GM23338 (cell line): ENCODE data around the gene ZNF804B. TPM values are rescaled to one million over a fixed set of nuclear protein-coding genes. Genes with fewer than 3 reads are reported as not detected.

Experiments
- ATAC-seq: fragments of 200-7000 bp; cut with Tn5 transposase; 3 replicates; pipeline ENCODE4 v1.9.1; 2020
- DNase-seq: peaks from one replicate; pipeline ENCODE4 v3.0.0-alpha.2; 2015; ENCODE audit warnings: low spot score
- H2AFZ ChIP-seq: fragments of 200-600 bp; sonication (generic); 2 replicates; pipeline ENCODE4 v1.8.0; 2016; ENCODE audit warnings: antibody characterized with exemption, mild to moderate bottlenecking, moderate library complexity
- H3F3A ChIP-seq: fragments of 200-600 bp; sonication (generic); replicated peaks from 2 replicates; pipeline ENCODE4 v1.8.0; 2017; ENCODE audit warnings: antibody characterized with exemption, mixed run types, low read depth
- H3K27ac ChIP-seq: fragments of 200-600 bp; sonication (generic); 2 replicates; pipeline ENCODE4 v1.6.1; 2016; ENCODE audit warnings: low read depth
- H3K27me3 ChIP-seq: fragments of 200-600 bp; sonication (generic); 2 replicates; pipeline ENCODE4 v1.8.0; 2016; ENCODE audit warnings: mild to moderate bottlenecking, mixed run types, moderate library complexity; ENCODE audit not compliant: insufficient read depth
- H3K36me3 ChIP-seq: fragments of 200-600 bp; sonication (generic); 2 replicates; pipeline ENCODE4 v1.8.0; 2016; ENCODE audit warnings: mild to moderate bottlenecking; ENCODE audit not compliant: insufficient read depth
- H3K4me1 ChIP-seq: fragments of 200-600 bp; sonication (generic); 2 replicates; pipeline ENCODE4 v1.8.0; 2016; ENCODE audit warnings: mild to moderate bottlenecking, moderate library complexity; ENCODE audit not compliant: insufficient read depth
- H3K4me2 ChIP-seq: fragments of 200-600 bp; sonication (generic); 2 replicates; pipeline ENCODE4 v1.7.1; 2017; ENCODE audit warnings: mixed run types
- H3K4me3 ChIP-seq: fragments of 200-600 bp; sonication (generic); 2 replicates; pipeline ENCODE4 v1.6.1; 2016; ENCODE audit warnings: mixed run types
- H3K79me2 ChIP-seq: fragments of 200-600 bp; sonication (generic); replicated peaks from 2 replicates; pipeline ENCODE4 v1.8.0; 2017; ENCODE audit warnings: mild to moderate bottlenecking; ENCODE audit not compliant: insufficient read depth
- H3K9me2 ChIP-seq: fragments of 200-600 bp; sonication (generic); 2 replicates; pipeline ENCODE4 v1.8.0; 2017; ENCODE audit not compliant: insufficient read depth
- H4K20me1 ChIP-seq: fragments of 200-600 bp; sonication (generic); replicated peaks from 2 replicates; pipeline ENCODE4 v1.8.0; 2017; ENCODE audit warnings: mild to moderate bottlenecking; ENCODE audit not compliant: insufficient read depth
- H3K27ac Mint-ChIP-seq: 2 replicates; pipeline ENCODE4 v1.8.0; 2020; ENCODE audit warnings: inconsistent platforms, mild to moderate bottlenecking, moderate library complexity, mixed read lengths
- H3K27me3 Mint-ChIP-seq: 3 replicates; pipeline ENCODE4 v1.8.0; 2022; ENCODE audit warnings: low read depth, mild to moderate bottlenecking, moderate library complexity, mixed read lengths, inconsistent platforms; ENCODE audit not compliant: insufficient read depth, poor library complexity
- H3K36me3 Mint-ChIP-seq: 3 replicates; pipeline ENCODE4 v1.8.0; 2021; ENCODE audit warnings: low read depth, mild to moderate bottlenecking, inconsistent platforms, moderate library complexity, mixed read lengths
- H3K4me1 Mint-ChIP-seq: 3 replicates; pipeline ENCODE4 v1.8.0; 2020; ENCODE audit warnings: mild to moderate bottlenecking, inconsistent platforms, mixed read lengths
- H3K4me3 Mint-ChIP-seq: 3 replicates; pipeline ENCODE4 v1.8.0; 2021; ENCODE audit warnings: moderate library complexity, mild to moderate bottlenecking, inconsistent platforms, mixed read lengths
- H3K9me3 Mint-ChIP-seq: 3 replicates; pipeline ENCODE4 v1.8.0; 2020; ENCODE audit warnings: moderate library complexity, mild to moderate bottlenecking, inconsistent platforms, mixed read lengths
- CREB1 ChIP-seq: fragments of 250-450 bp; sonication (Bioruptor Pico); IDR thresholded peaks from 2 replicates; pipeline ENCODE4 v1.5.0; 2020; ENCODE audit warnings: low read depth, mild to moderate bottlenecking, moderate library complexity
- CTCF ChIP-seq, 2 experiments: fragments of 200-600 bp in 1 of 2; sonication (generic) in 1 of 2; conservative IDR thresholded peaks; 2 replicates each; pipeline versions ENCODE4 v1.5.1 to v1.6.1; 2016 to 2017; ENCODE audit warnings: antibody characterized with exemption in 2 of 2, low read depth in 2 of 2, mild to moderate bottlenecking in 2 of 2, moderate library complexity in 1 of 2
- EZH2 ChIP-seq: fragments of 200-600 bp; sonication (generic); IDR thresholded peaks from one replicate; pipeline ENCODE4 v1.8.0; 2017; ENCODE audit warnings: antibody characterized with exemption, mild to moderate bottlenecking, low read depth; ENCODE audit not compliant: unreplicated experiment
- JUNB ChIP-seq: IDR thresholded peaks from one replicate; pipeline ENCODE4 v1.6.1; 2016; ENCODE audit warnings: antibody characterized with exemption; ENCODE audit not compliant: unreplicated experiment
- NANOG ChIP-seq: IDR thresholded peaks from 2 replicates; pipeline ENCODE4 v1.6.1; 2016; ENCODE audit warnings: antibody characterized with exemption, borderline replicate concordance
- POLR2AphosphoS5 ChIP-seq: IDR thresholded peaks from 2 replicates; pipeline ENCODE4 v1.6.1; 2016; ENCODE audit warnings: antibody characterized with exemption, low read depth
- STAT1 ChIP-seq: IDR thresholded peaks from one replicate; pipeline ENCODE4 v1.6.1; 2016; ENCODE audit warnings: antibody characterized with exemption; ENCODE audit not compliant: unreplicated experiment
- ZNF114 ChIP-seq: fragments of 250-450 bp; sonication (Bioruptor Pico); IDR thresholded peaks from 2 replicates; pipeline ENCODE4 v1.5.0; 2020; ENCODE audit warnings: mild to moderate bottlenecking, moderate library complexity
- ZNF331 ChIP-seq: fragments of 250-450 bp; sonication (Bioruptor Pico); IDR thresholded peaks from 2 replicates; pipeline ENCODE4 v1.5.0; 2020; ENCODE audit warnings: low read depth, mild to moderate bottlenecking, moderate library complexity
- ZNF462 ChIP-seq: fragments of 250-450 bp; sonication (Bioruptor Pico); IDR thresholded peaks from 2 replicates; pipeline ENCODE4 v1.5.0; 2020; ENCODE audit warnings: mild to moderate bottlenecking, moderate library complexity
- polyA plus RNA-seq: library from polyadenylated mRNA; unstranded; fragments of >200 nt; fragmentation: Nextera tagmentation; extraction: Ambion mirVana; gene quantifications from 2 replicates; pipeline ENCODE4 v1.2.1, GENCODE V29; 2016
- total RNA-seq: library from RNA; depleted of rRNA; stranded (reverse); fragments of >200 nt; shearing (Covaris generic); gene quantifications from 2 replicates; pipeline ENCODE4 v1.2.3, GENCODE V29; 2014
- TF ChIP-seq, protein P1 (sequence below): IDR thresholded peaks from one replicate; pipeline ENCODE4 v1.6.1; 2018; ENCODE audit warnings: antibody characterized with exemption; ENCODE audit not compliant: unreplicated experiment
- TF ChIP-seq, protein P2 (sequence below): IDR thresholded peaks from 2 replicates; pipeline ENCODE4 v1.6.1; 2016; ENCODE audit warnings: antibody characterized with exemption

Gene ZNF804B
- total and polyA plus RNA-seq, 2 experiments from 2014 or later = not detected

- ATAC-seq (no peak), DNase-seq (no peak)
- Mint-ChIP-seq H3K36me3 (no peaks in the 10 kb centered on the region), H3K27ac (no peak overlapping the region), H3K27me3 (peaks cover 1% of the 10 kb centered on the region), H3K9me3 (no peaks in the 10 kb centered on the region), H3K4me3 (no peak overlapping the region), H3K4me1 (peaks cover 6% of the 10 kb centered on the region)
- H3K9me2 ChIP-seq = no peaks in the 10 kb centered on the region
- H3F3A ChIP-seq = no peaks in the 10 kb centered on the region
- H3K27ac ChIP-seq = no peak overlapping the region
- H3K79me2 ChIP-seq = no peaks in the 10 kb centered on the region
- H3K36me3 ChIP-seq = no peaks in the 10 kb centered on the region
- H3K27me3 ChIP-seq = no peaks in the 10 kb centered on the region
- H4K20me1 ChIP-seq = no peaks in the 10 kb centered on the region
- no peak overlapping the region for H3K4me2 ChIP-seq
- TF ChIP-seq STAT1 (no peak), ZNF331 (CRISPR knock-in tag) (no peak), EZH2 (no peak), ZNF462 (CRISPR knock-in tag) (no peak), JUNB (no peak), CTCF (conservative IDR thresholded peaks at IDR 0.05; ENCODE audit: low read depth in 2 of 2) (no peak), POLR2AphosphoS5 (no peak), NANOG (no peak), ZNF114 (no peak), CREB1 (no peak)
- TF ChIP-seq, protein P1, sequence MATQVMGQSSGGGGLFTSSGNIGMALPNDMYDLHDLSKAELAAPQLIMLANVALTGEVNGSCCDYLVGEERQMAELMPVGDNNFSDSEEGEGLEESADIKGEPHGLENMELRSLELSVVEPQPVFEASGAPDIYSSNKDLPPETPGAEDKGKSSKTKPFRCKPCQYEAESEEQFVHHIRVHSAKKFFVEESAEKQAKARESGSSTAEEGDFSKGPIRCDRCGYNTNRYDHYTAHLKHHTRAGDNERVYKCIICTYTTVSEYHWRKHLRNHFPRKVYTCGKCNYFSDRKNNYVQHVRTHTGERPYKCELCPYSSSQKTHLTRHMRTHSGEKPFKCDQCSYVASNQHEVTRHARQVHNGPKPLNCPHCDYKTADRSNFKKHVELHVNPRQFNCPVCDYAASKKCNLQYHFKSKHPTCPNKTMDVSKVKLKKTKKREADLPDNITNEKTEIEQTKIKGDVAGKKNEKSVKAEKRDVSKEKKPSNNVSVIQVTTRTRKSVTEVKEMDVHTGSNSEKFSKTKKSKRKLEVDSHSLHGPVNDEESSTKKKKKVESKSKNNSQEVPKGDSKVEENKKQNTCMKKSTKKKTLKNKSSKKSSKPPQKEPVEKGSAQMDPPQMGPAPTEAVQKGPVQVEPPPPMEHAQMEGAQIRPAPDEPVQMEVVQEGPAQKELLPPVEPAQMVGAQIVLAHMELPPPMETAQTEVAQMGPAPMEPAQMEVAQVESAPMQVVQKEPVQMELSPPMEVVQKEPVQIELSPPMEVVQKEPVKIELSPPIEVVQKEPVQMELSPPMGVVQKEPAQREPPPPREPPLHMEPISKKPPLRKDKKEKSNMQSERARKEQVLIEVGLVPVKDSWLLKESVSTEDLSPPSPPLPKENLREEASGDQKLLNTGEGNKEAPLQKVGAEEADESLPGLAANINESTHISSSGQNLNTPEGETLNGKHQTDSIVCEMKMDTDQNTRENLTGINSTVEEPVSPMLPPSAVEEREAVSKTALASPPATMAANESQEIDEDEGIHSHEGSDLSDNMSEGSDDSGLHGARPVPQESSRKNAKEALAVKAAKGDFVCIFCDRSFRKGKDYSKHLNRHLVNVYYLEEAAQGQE = no peak
- TF ChIP-seq, protein P2, sequence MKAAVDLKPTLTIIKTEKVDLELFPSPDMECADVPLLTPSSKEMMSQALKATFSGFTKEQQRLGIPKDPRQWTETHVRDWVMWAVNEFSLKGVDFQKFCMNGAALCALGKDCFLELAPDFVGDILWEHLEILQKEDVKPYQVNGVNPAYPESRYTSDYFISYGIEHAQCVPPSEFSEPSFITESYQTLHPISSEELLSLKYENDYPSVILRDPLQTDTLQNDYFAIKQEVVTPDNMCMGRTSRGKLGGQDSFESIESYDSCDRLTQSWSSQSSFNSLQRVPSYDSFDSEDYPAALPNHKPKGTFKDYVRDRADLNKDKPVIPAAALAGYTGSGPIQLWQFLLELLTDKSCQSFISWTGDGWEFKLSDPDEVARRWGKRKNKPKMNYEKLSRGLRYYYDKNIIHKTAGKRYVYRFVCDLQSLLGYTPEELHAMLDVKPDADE = no peak
- no peak overlapping the region for H3K4me3 ChIP-seq
- H2AFZ ChIP-seq = no peak overlapping the region
- H3K4me1 ChIP-seq = no peaks in the 10 kb centered on the region
These were observed 151.0 kb downstream of the ZNF804B start for GRCh38 chr7:88910516-88910915.
